Measurements from ENCODE around the gene GLCE. TPM values are rescaled to one million over a fixed set of nuclear protein-coding genes. Genes with fewer than 3 reads are reported as not detected.

The GLCE gene
- total and polyA plus RNA-seq, 2 experiments from 2014 or later, result 9.7 to 17.1 TPM

- H3K27ac ChIP-seq, result no peak overlapping the region
- no peak overlapping the region for H3K4me3 ChIP-seq
- H3K4me2 ChIP-seq (ENCODE audit: unreplicated experiment), result no peak overlapping the region
- 0 out of 2 replicates have a peak, but pooled peaks cover 4% of the 10 kb centered on the region for H3F3A ChIP-seq (ENCODE audit: insufficient read depth)
- no peak overlapping the region for H2AFZ ChIP-seq
- DNase-seq, result no peak
- in situ Hi-C loops (cut with MboI), result no loop called here
- H3K9ac ChIP-seq, result no peak overlapping the region
- no peaks in the 10 kb centered on the region for H3K9me2 ChIP-seq (ENCODE audit: insufficient read depth)
- H3K27me3 ChIP-seq (replicated peaks; ENCODE audit: insufficient read depth), result no peaks in the 10 kb centered on the region
- H3K9me3 ChIP-seq (ENCODE audit: low read depth), result no peaks in the 10 kb centered on the region
- WGBS, 2 experiments (ENCODE audit: low coverage in 1 of 2, low lambda C conversion rate in 2 of 2, missing lambda C conversion rate in 2 of 2), result 95 to 96% methylated on average over 3 of the region's 3 CpGs
- peaks cover 57% of the 10 kb centered on the region for H3K79me2 ChIP-seq (ENCODE audit: insufficient read depth)
- H3K4me1 ChIP-seq (ENCODE audit: insufficient read depth), result no peaks in the 10 kb centered on the region
- no peaks in the 10 kb centered on the region for H4K20me1 ChIP-seq (ENCODE audit: insufficient read depth)
- H3K36me3 ChIP-seq (ENCODE audit: low read depth), result no peaks in the 10 kb centered on the region
- TF ChIP-seq EZH2phosphoT487 (IDR thresholded peaks at IDR 0.05; ENCODE audit: insufficient read depth, low read depth) (no peak), EZH2 (IDR thresholded peaks at IDR 0.05; ENCODE audit: insufficient read depth, poor library complexity, severe bottlenecking) (no peak)
Measured at GRCh38 chr15:69170597-69170996, 10.2 kb downstream of the GLCE start.

GRCh38 chr15:69172847-69173246 is 12.4 kb downstream of the GLCE start:
- Histone ChIP-seq H3K9me3 (ENCODE audit: low read depth) (no peaks in the 10 kb centered on the region), H3K79me2 (ENCODE audit: insufficient read depth) (peaks cover 37% of the 10 kb centered on the region), H3K9me2 (ENCODE audit: insufficient read depth) (no peaks in the 10 kb centered on the region), H2AFZ (no peak overlapping the region), H3K4me2 (ENCODE audit: unreplicated experiment) (no peak overlapping the region), H3K4me1 (ENCODE audit: insufficient read depth) (no peaks in the 10 kb centered on the region), H3K27me3 (replicated peaks; ENCODE audit: insufficient read depth) (no peaks in the 10 kb centered on the region), H3K9ac (no peak overlapping the region), H3F3A (ENCODE audit: insufficient read depth) (no peaks in the 10 kb centered on the region), H3K4me3 (no peak overlapping the region), H3K27ac (no peak overlapping the region), H3K36me3 (ENCODE audit: low read depth) (no peaks in the 10 kb centered on the region), H4K20me1 (ENCODE audit: insufficient read depth) (no peaks in the 10 kb centered on the region)
- in situ Hi-C loops (cut with MboI), result no loop called here
- WGBS, 2 experiments (ENCODE audit: low coverage in 1 of 2, low lambda C conversion rate in 2 of 2, missing lambda C conversion rate in 2 of 2), result 94 to 98% methylated on average over 2 of the region's 2 CpGs
- TF ChIP-seq EZH2phosphoT487 (IDR thresholded peaks at IDR 0.05; ENCODE audit: insufficient read depth, low read depth) (no peak), EZH2 (IDR thresholded peaks at IDR 0.05; ENCODE audit: insufficient read depth, poor library complexity, severe bottlenecking) (no peak)
- no peak for DNase-seq

- H3K4me3 ChIP-seq, result no peak overlapping the region
- H3K9ac ChIP-seq, result no peak overlapping the region
- in situ Hi-C loops (cut with MboI), result no loop called here
- H3K4me2 ChIP-seq (ENCODE audit: unreplicated experiment), result no peak overlapping the region
- H3K9me2 ChIP-seq (ENCODE audit: insufficient read depth), result no peaks in the 10 kb centered on the region
- H3K36me3 ChIP-seq (ENCODE audit: low read depth), result no peaks in the 10 kb centered on the region
- H3K4me1 ChIP-seq (ENCODE audit: insufficient read depth), result no peaks in the 10 kb centered on the region
- DNase-seq, result no peak
- no peaks in the 10 kb centered on the region for H3K27me3 ChIP-seq (replicated peaks; ENCODE audit: insufficient read depth)
- H4K20me1 ChIP-seq (ENCODE audit: insufficient read depth), result no peaks in the 10 kb centered on the region
- H3K9me3 ChIP-seq (ENCODE audit: low read depth), result no peaks in the 10 kb centered on the region
- no peak overlapping the region for H3K27ac ChIP-seq
- H3K79me2 ChIP-seq (ENCODE audit: insufficient read depth), result peaks cover 25% of the 10 kb centered on the region; the same call in 1 of the 2 replicates
- no peaks in the 10 kb centered on the region for H3F3A ChIP-seq (ENCODE audit: insufficient read depth)
- TF ChIP-seq EZH2 (IDR thresholded peaks at IDR 0.05; ENCODE audit: insufficient read depth, poor library complexity, severe bottlenecking) (no peak), EZH2phosphoT487 (IDR thresholded peaks at IDR 0.05; ENCODE audit: insufficient read depth, low read depth) (no peak)
- no peak overlapping the region for H2AFZ ChIP-seq
Measured at GRCh38 chr15:69175536-69175935, 15.1 kb downstream of the GLCE start.

- Histone ChIP-seq H3K36me3 (ENCODE audit: low read depth) (no peaks in the 10 kb centered on the region), H3K4me1 (ENCODE audit: insufficient read depth) (no peaks in the 10 kb centered on the region), H3K9me2 (ENCODE audit: insufficient read depth) (no peaks in the 10 kb centered on the region), H3K9ac (no peak overlapping the region), H3K27ac (no peak overlapping the region), H3K79me2 (ENCODE audit: insufficient read depth) (0 out of 2 replicates have a peak, but pooled peaks cover 7% of the 10 kb centered on the region), H3K9me3 (ENCODE audit: low read depth) (no peaks in the 10 kb centered on the region), H2AFZ (no peak overlapping the region), H3K4me2 (ENCODE audit: unreplicated experiment) (no peak overlapping the region), H4K20me1 (ENCODE audit: insufficient read depth) (no peaks in the 10 kb centered on the region), H3K4me3 (no peak overlapping the region), H3K27me3 (replicated peaks; ENCODE audit: insufficient read depth) (no peaks in the 10 kb centered on the region), H3F3A (ENCODE audit: insufficient read depth) (no peaks in the 10 kb centered on the region)
- in situ Hi-C loops (cut with MboI), result no loop called here
- TF ChIP-seq EZH2 (IDR thresholded peaks at IDR 0.05; ENCODE audit: insufficient read depth, poor library complexity, severe bottlenecking), result no peak
- TF ChIP-seq EZH2phosphoT487 (IDR thresholded peaks at IDR 0.05; ENCODE audit: insufficient read depth, low read depth), result no peak
- DNase-seq, result no peak
Measured at GRCh38 chr15:69181424-69181823, 21.0 kb downstream of the GLCE start.

GRCh38 chr15:69185216-69185615 is 24.8 kb downstream of the GLCE start:
- no peak for DNase-seq
- H3K9ac ChIP-seq, result no peak overlapping the region
- H3K4me3 ChIP-seq, result no peak overlapping the region
- in situ Hi-C loops (cut with MboI), result no loop called here
- 90 to 100% methylated on average over 1 of the region's 1 CpG for WGBS, 2 experiments (ENCODE audit: low coverage in 1 of 2, low lambda C conversion rate in 2 of 2, missing lambda C conversion rate in 2 of 2)
- TF ChIP-seq EZH2 (IDR thresholded peaks at IDR 0.05; ENCODE audit: insufficient read depth, poor library complexity, severe bottlenecking) (no peak), EZH2phosphoT487 (IDR thresholded peaks at IDR 0.05; ENCODE audit: insufficient read depth, low read depth) (no peak)
- no peaks in the 10 kb centered on the region for H3K36me3 ChIP-seq (ENCODE audit: low read depth)
- H3K4me2 ChIP-seq (ENCODE audit: unreplicated experiment), result no peak overlapping the region
- H3K27me3 ChIP-seq (replicated peaks; ENCODE audit: insufficient read depth), result no peaks in the 10 kb centered on the region
- no peak overlapping the region for H2AFZ ChIP-seq
- no peaks in the 10 kb centered on the region for H4K20me1 ChIP-seq (ENCODE audit: insufficient read depth)
- H3K27ac ChIP-seq, result no peak overlapping the region
- no peaks in the 10 kb centered on the region for H3K9me2 ChIP-seq (ENCODE audit: insufficient read depth)
- H3K9me3 ChIP-seq (ENCODE audit: low read depth), result no peaks in the 10 kb centered on the region
- peaks cover 2% of the 10 kb centered on the region; the same call in 1 of the 2 replicates for H3K79me2 ChIP-seq (ENCODE audit: insufficient read depth)
- H3F3A ChIP-seq (ENCODE audit: insufficient read depth), result no peaks in the 10 kb centered on the region
- H3K4me1 ChIP-seq (ENCODE audit: insufficient read depth), result no peaks in the 10 kb centered on the region

Measured in GM23248 (cell line).